HG03159 (cell line): ENCODE data around the gene GDPGP1.
A peak's percentile ranks its signal among the peaks of the same experiment; 100 is the strongest.

Experiments used
- ATAC-seq: cut with Tn5 transposase; IDR thresholded peaks from one replicate; pipeline ENCODE4 v1.9.1; 2021; ENCODE audit warnings: mild to moderate bottlenecking, moderate library complexity; ENCODE audit not compliant: unreplicated experiment

Gene GDPGP1

GRCh38 chr15:90225047-90225446 is 9.0 kb upstream of the GDPGP1 start:
- no peak for ATAC-seq

GRCh38 chr15:90225504-90226234 is 8.3 kb upstream of the GDPGP1 start:
- ATAC-seq: no peak

- no peak for ATAC-seq
Observed at GRCh38 chr15:90227336-90227735, 6.7 kb upstream of the GDPGP1 start.

GRCh38 chr15:90227816-90228772 is 5.9 kb upstream of the GDPGP1 start:
- ATAC-seq: no peak

GRCh38 chr15:90228960-90229359 is 5.0 kb upstream of the GDPGP1 start:
- no peak for ATAC-seq

GRCh38 chr15:90230071-90230494 is 3.9 kb upstream of the GDPGP1 start:
- no peak for ATAC-seq

GRCh38 chr15:90230610-90231009 is 3.4 kb upstream of the GDPGP1 start:
- ATAC-seq: no peak

GRCh38 chr15:90231028-90232017 is 2.7 kb upstream of the GDPGP1 start:
- ATAC-seq: no peak

- no peak for ATAC-seq
Observed at GRCh38 chr15:90232196-90232595, 1.8 kb upstream of the GDPGP1 start.

- ATAC-seq: no peak
Observed at GRCh38 chr15:90232941-90233386, 1.0 kb upstream of the GDPGP1 start.

GRCh38 chr15:90233387-90234095 is 468 bp upstream of the GDPGP1 start, which contains the start of gene CIB1:
Gene CIB1 (minus strand): TSS chr15:90233941. CDS start chr15:90233885, 56 bp downstream.
- ATAC-seq: peak; percentile 90

- no peak for ATAC-seq
Observed at GRCh38 chr15:90239371-90239770, 5.4 kb downstream of the GDPGP1 start.

GRCh38 chr15:90240856-90241255 is 6.8 kb downstream of the GDPGP1 start:
- ATAC-seq: no peak

- no peak for ATAC-seq
Observed at GRCh38 chr15:90241343-90242192, 7.6 kb downstream of the GDPGP1 start.

- no peak for ATAC-seq
Observed at GRCh38 chr15:90243943-90244639, 10.1 kb downstream of the GDPGP1 start.

- ATAC-seq: no peak
Observed at GRCh38 chr15:90248789-90249202, 14.8 kb downstream of the GDPGP1 start.

GRCh38 chr15:90249203-90249863 is 15.3 kb downstream of the GDPGP1 start, which contains the start of gene TTLL13:
Gene TTLL13 (plus strand): TSS chr15:90249556. CDS start chr15:90250631, 1,075 bp downstream.
- no peak for ATAC-seq

GRCh38 chr15:90257776-90258175 is 23.8 kb downstream of the GDPGP1 start:
- no peak for ATAC-seq
